ENCODE measurements around the gene BICD1.

DNA sequence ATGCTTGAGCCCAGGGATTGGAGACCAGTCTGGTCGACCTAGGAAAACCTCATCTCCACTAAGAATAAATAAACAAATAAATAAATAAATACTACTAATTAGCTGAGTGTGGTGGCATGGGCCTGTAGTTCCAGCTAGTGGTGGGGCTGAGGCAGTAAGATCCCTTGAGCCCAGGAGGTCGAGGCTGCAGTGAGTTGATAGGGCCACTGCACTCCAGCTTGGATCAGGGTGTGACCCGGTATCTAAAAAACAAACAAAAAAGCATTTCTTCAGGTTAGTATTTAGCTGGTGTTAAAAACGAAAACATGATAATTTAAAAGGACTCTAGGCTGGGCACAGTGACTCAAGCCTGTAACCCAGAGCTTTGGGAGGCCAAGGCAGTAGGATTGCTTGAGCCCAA, 291.5 kb downstream of the BICD1 start:
- TF ChIP-seq, protein P1, sequence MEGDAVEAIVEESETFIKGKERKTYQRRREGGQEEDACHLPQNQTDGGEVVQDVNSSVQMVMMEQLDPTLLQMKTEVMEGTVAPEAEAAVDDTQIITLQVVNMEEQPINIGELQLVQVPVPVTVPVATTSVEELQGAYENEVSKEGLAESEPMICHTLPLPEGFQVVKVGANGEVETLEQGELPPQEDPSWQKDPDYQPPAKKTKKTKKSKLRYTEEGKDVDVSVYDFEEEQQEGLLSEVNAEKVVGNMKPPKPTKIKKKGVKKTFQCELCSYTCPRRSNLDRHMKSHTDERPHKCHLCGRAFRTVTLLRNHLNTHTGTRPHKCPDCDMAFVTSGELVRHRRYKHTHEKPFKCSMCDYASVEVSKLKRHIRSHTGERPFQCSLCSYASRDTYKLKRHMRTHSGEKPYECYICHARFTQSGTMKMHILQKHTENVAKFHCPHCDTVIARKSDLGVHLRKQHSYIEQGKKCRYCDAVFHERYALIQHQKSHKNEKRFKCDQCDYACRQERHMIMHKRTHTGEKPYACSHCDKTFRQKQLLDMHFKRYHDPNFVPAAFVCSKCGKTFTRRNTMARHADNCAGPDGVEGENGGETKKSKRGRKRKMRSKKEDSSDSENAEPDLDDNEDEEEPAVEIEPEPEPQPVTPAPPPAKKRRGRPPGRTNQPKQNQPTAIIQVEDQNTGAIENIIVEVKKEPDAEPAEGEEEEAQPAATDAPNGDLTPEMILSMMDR (IDR thresholded peaks at IDR 0.05; ENCODE audit: low read depth, low read length, poor library complexity, severe bottlenecking), result no peak
- TF ChIP-seq EZH2phosphoT487 (IDR thresholded peaks at IDR 0.05; ENCODE audit: borderline replicate concordance, low read length), result no peak

All from DOHH2 (cell line).